K562 (cell line): Measurements from ENCODE around the gene YPEL2. TPM values are rescaled to one million over a fixed set of nuclear protein-coding genes. Genes with fewer than 3 reads are reported as not detected.
A peak's percentile ranks its signal among the peaks of the same experiment; 100 is the strongest.

ENCODE experiments used
- CEBPB ChIP-seq: fragments of 450-650 bp; IDR thresholded peaks from 2 replicates; pipeline ENCODE4 v1.6.1; 2016; ENCODE audit warnings: missing genetic modification characterization, missing compliant biosample characterization
- CEBPG ChIP-seq, 3 experiments: fragments of 200-800 bp in 1 of 3; sonication (Bioruptor generic) in 1 of 3; sonication (generic) in 1 of 3; formaldehyde crosslinking in 1 of 3; IDR thresholded peaks in 2 of 3; conservative IDR thresholded peaks in 1 of 3; 2 replicates each; pipeline versions ENCODE4 v1.6.1 to v1.8.0; 2016 to 2022; ENCODE audit warnings: missing compliant biosample characterization in 2 of 3, missing genetic modification characterization in 2 of 3, mild to moderate bottlenecking in 1 of 3, missing genetic modification reagents in 1 of 3
- FOSL1 ChIP-seq: fragments of 200-800 bp; sonication (Bioruptor generic); conservative IDR thresholded peaks from 2 replicates; pipeline ENCODE4 v1.6.1; 2016; ENCODE audit warnings: missing genetic modification characterization, missing compliant biosample characterization
- GATA2 ChIP-seq: sonication (generic); formaldehyde crosslinking; IDR thresholded peaks from 2 replicates; pipeline ENCODE4 v1.4.0; 2020; ENCODE audit warnings: mild to moderate bottlenecking, missing genetic modification reagents
- NFE2 ChIP-seq: IDR thresholded peaks from 2 replicates; pipeline ENCODE4 v1.6.1; 2014; ENCODE audit warnings: antibody characterized with exemption, low read depth
- NR3C1 ChIP-seq: sonication (generic); formaldehyde crosslinking; IDR thresholded peaks from 2 replicates; pipeline ENCODE4 v1.8.1; 2022; ENCODE audit warnings: missing genetic modification reagents
- SNRNP70 ChIP-seq: fragments of 200-400 bp; formaldehyde crosslinking; optimal IDR thresholded peaks from 2 replicates; pipeline ENCODE3; 2017; ENCODE audit warnings: low read depth, low read length
- SP2 ChIP-seq: IDR thresholded peaks from 2 replicates; pipeline ENCODE4 v1.6.1; 2011; ENCODE audit warnings: mild to moderate bottlenecking, low read depth, low read length, moderate library complexity; ENCODE audit not compliant: poor library complexity, severe bottlenecking; ENCODE audit errors: extremely low read depth
- SRF ChIP-seq, 2 experiments: fragments of 250-450, 450-650 bp in 1 of 2; sonication (Bioruptor Pico) in 1 of 2; sonication (generic) in 1 of 2; formaldehyde crosslinking; IDR thresholded peaks; 2 replicates each; pipeline versions ENCODE4 v1.5.0 to v1.5.1; 2020 to 2022; ENCODE audit warnings: mild to moderate bottlenecking in 1 of 2, missing genetic modification reagents in 1 of 2
- TARDBP ChIP-seq: fragments of 450-650 bp; IDR thresholded peaks from 2 replicates; pipeline ENCODE4 v1.6.1; 2016
- XRCC5 ChIP-seq: fragments of 200-400 bp; formaldehyde crosslinking; IDR thresholded peaks from 2 replicates; pipeline ENCODE4 v1.6.1; 2017; ENCODE audit warnings: low read depth, mild to moderate bottlenecking, low read length
- ZBED1 ChIP-seq: IDR thresholded peaks from 2 replicates; pipeline ENCODE4 v1.6.1; 2014
- ZKSCAN3 ChIP-seq: fragments of 250-450 bp; sonication (Bioruptor Pico); IDR thresholded peaks from 2 replicates; pipeline ENCODE4 v1.4.0; 2020
- ZNF23 ChIP-seq: fragments of 250-450 bp; sonication (Bioruptor Pico); IDR thresholded peaks from 2 replicates; pipeline ENCODE4 v1.4.0; 2020; ENCODE audit warnings: mild to moderate bottlenecking
- ZNF436 ChIP-seq: fragments of 250-450, 450-650 bp; sonication (Bioruptor Pico); formaldehyde crosslinking; IDR thresholded peaks from 2 replicates; pipeline ENCODE4 v1.7.0; 2020; ENCODE audit warnings: mild to moderate bottlenecking
- ZNF589 ChIP-seq: fragments of 200-800 bp; sonication (Bioruptor generic); IDR thresholded peaks from 2 replicates; pipeline ENCODE4 v1.6.1; 2016; ENCODE audit warnings: low read depth, missing genetic modification characterization, missing compliant biosample characterization
- ZNF695 ChIP-seq: fragments of 450-650 bp; formaldehyde crosslinking; IDR thresholded peaks from 2 replicates; pipeline ENCODE4 v1.4.0; 2020; ENCODE audit warnings: mild to moderate bottlenecking, moderate library complexity
- ZSCAN29 ChIP-seq: fragments of 450-650 bp; IDR thresholded peaks from 2 replicates; pipeline ENCODE4 v1.6.1; 2017
- polyA plus RNA-seq, 8 experiments: library from polyadenylated mRNA; depleted of rRNA in 4 of 8; stranded (reverse) in 5 of 8; unstranded in 3 of 8; fragments of >200 nt; fragmentation: Nextera tagmentation in 2 of 8; fragmentation: Illumina TruSeq in 1 of 8; extraction: Ambion mirVana in 2 of 8; extraction: Trizol in 1 of 8; gene quantifications; 2 replicates each; pipeline versions ENCODE4 v1.2.1 to v1.2.3, GENCODE V29; 2011 to 2014; ENCODE audit warnings: inconsistent platforms in 1 of 8, missing spikeins in 1 of 8
- total RNA-seq, 7 experiments: library from RNA; depleted of rRNA in 6 of 7; stranded (reverse); fragments of >200 nt in 6 of 7; fragmentation: Illumina TruSeq in 2 of 7; extraction: Trizol in 2 of 7; gene quantifications; 2 replicates each; pipeline versions ENCODE4 v1.2.1 to v1.2.3, GENCODE V29; 2011 to 2021; ENCODE audit warnings: low replicate concordance in 1 of 7
- TF ChIP-seq, protein P1 (sequence below): sonication (generic); IDR thresholded peaks from 2 replicates; pipeline ENCODE4 v1.6.1; 2016
- TF ChIP-seq, protein P2 (sequence below), 2 experiments: fragments of 450-650 bp in 1 of 2; sonication (generic) in 1 of 2; formaldehyde crosslinking in 1 of 2; IDR thresholded peaks in 1 of 2; conservative IDR thresholded peaks in 1 of 2; 2 replicates each; pipeline versions ENCODE4 v1.6.1 to v1.8.1; 2016 to 2023; ENCODE audit warnings: mild to moderate bottlenecking in 2 of 2, moderate library complexity in 2 of 2, inconsistent platforms in 1 of 2, missing genetic modification reagents in 1 of 2
- TF ChIP-seq, protein P3 (sequence below): sonication (generic); formaldehyde crosslinking; IDR thresholded peaks from 2 replicates; pipeline ENCODE4 v1.8.0; 2022; ENCODE audit warnings: mild to moderate bottlenecking, missing genetic modification reagents, borderline replicate concordance
- TF ChIP-seq, protein P4 (sequence below): fragments of 450-650 bp; IDR thresholded peaks from 2 replicates; pipeline ENCODE4 v1.6.1; 2016; ENCODE audit warnings: missing biosample characterization, missing genetic modification characterization
- TF ChIP-seq, protein P5 (sequence below): fragments of 450-650 bp; formaldehyde crosslinking; IDR thresholded peaks from 2 replicates; pipeline ENCODE4 v1.4.0; 2022; ENCODE audit warnings: mild to moderate bottlenecking, moderate library complexity

YPEL2 gene
- total and polyA plus RNA-seq, 9 of the 15 experiments (the other 6 are each of a cell fraction or from before 2014, with no cell fraction given): 0.11 to 2.4 (median 0.47) TPM

DNA sequence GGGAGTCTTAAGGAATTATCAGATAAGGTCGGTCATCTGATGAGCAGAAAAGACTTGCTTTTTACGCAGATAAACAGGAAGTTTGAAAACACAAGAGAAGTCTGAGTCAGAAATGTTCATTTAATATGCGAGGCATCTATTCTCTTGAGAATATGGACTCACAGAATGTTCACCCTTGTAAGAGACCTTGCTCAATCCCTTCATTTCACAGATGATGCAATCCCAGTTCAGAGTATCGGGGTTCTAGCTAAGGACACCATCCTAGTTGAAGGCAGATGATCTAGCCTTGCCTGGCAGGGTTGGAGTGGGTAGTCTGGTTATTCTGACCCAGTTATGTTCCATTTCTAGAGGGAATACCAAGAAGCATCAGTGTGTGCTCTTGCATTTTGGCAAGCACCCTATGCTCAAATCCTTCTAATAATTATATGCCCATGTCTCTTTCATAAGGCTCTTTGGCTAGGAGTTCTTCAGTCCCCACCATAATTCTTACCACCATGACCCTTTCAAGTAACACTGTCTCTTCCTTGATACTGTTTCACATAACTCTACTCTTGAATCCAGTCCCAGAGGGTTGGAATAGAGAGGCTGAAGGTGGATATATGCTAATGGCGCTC is 42.5 kb downstream of the YPEL2 start (continued):
- TF ChIP-seq XRCC5: no peak
- TF ChIP-seq, protein P1, sequence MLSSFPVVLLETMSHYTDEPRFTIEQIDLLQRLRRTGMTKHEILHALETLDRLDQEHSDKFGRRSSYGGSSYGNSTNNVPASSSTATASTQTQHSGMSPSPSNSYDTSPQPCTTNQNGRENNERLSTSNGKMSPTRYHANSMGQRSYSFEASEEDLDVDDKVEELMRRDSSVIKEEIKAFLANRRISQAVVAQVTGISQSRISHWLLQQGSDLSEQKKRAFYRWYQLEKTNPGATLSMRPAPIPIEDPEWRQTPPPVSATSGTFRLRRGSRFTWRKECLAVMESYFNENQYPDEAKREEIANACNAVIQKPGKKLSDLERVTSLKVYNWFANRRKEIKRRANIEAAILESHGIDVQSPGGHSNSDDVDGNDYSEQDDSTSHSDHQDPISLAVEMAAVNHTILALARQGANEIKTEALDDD: peak; percentile 34; the same call in 1 of the 2 replicates
- peak; percentile 78 for TF ChIP-seq CEBPG (CRISPR knock-in tag; IDR thresholded peaks at IDR 0.05)
- TF ChIP-seq CEBPG (tag; conservative IDR thresholded peaks at IDR 0.05 in 1 of 2, IDR thresholded peaks at IDR 0.05 in 1 of 2): peak; percentile 97
- no peak for TF ChIP-seq ZNF23 (CRISPR knock-in tag)
- TF ChIP-seq CEBPB: peak; percentile 86
- no peak for TF ChIP-seq ZNF695 (CRISPR knock-in tag)
- no peak for TF ChIP-seq SP2
- no peak for TF ChIP-seq ZKSCAN3 (CRISPR knock-in tag)
- TF ChIP-seq, protein P2, sequence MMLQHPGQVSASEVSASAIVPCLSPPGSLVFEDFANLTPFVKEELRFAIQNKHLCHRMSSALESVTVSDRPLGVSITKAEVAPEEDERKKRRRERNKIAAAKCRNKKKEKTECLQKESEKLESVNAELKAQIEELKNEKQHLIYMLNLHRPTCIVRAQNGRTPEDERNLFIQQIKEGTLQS (IDR thresholded peaks at IDR 0.05): peak; percentile 81
- TF ChIP-seq, protein P2 (CRISPR knock-in tag; conservative IDR thresholded peaks at IDR 0.05): no peak
- no peak for TF ChIP-seq NFE2
- TF ChIP-seq, protein P3, sequence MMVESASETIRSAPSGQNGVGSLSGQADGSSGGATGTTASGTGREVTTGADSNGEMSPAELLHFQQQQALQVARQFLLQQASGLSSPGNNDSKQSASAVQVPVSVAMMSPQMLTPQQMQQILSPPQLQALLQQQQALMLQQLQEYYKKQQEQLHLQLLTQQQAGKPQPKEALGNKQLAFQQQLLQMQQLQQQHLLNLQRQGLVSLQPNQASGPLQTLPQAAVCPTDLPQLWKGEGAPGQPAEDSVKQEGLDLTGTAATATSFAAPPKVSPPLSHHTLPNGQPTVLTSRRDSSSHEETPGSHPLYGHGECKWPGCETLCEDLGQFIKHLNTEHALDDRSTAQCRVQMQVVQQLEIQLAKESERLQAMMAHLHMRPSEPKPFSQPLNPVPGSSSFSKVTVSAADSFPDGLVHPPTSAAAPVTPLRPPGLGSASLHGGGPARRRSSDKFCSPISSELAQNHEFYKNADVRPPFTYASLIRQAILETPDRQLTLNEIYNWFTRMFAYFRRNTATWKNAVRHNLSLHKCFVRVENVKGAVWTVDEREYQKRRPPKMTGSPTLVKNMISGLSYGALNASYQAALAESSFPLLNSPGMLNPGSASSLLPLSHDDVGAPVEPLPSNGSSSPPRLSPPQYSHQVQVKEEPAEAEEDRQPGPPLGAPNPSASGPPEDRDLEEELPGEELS (CRISPR knock-in tag): no peak
- no peak for TF ChIP-seq ZNF589 (CRISPR knock-in tag)
- TF ChIP-seq, protein P4, sequence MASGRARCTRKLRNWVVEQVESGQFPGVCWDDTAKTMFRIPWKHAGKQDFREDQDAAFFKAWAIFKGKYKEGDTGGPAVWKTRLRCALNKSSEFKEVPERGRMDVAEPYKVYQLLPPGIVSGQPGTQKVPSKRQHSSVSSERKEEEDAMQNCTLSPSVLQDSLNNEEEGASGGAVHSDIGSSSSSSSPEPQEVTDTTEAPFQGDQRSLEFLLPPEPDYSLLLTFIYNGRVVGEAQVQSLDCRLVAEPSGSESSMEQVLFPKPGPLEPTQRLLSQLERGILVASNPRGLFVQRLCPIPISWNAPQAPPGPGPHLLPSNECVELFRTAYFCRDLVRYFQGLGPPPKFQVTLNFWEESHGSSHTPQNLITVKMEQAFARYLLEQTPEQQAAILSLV (tag): 0 out of 2 replicates have a peak, but pooled peaks have one; percentile 19
- 0 out of 2 replicates have a peak, but pooled peaks have one; percentile 9 for TF ChIP-seq GATA2 (CRISPR knock-in tag)
- TF ChIP-seq FOSL1 (tag): peak; percentile 47; the same call in 1 of the 2 replicates
- TF ChIP-seq, protein P5, sequence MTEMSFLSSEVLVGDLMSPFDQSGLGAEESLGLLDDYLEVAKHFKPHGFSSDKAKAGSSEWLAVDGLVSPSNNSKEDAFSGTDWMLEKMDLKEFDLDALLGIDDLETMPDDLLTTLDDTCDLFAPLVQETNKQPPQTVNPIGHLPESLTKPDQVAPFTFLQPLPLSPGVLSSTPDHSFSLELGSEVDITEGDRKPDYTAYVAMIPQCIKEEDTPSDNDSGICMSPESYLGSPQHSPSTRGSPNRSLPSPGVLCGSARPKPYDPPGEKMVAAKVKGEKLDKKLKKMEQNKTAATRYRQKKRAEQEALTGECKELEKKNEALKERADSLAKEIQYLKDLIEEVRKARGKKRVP: peak; percentile 72
- no peak for TF ChIP-seq ZNF436 (CRISPR knock-in tag)
- no peak for TF ChIP-seq SRF (CRISPR knock-in tag; IDR thresholded peaks at IDR 0.05)
- TF ChIP-seq TARDBP: no peak
- no peak for TF ChIP-seq NR3C1 (CRISPR knock-in tag)
- no peak for TF ChIP-seq ZBED1
- TF ChIP-seq ZSCAN29: no peak
- TF ChIP-seq SNRNP70: no peak
